ENCODE data around the gene PCDHGA8.

Gene PCDHGA8

DNA sequence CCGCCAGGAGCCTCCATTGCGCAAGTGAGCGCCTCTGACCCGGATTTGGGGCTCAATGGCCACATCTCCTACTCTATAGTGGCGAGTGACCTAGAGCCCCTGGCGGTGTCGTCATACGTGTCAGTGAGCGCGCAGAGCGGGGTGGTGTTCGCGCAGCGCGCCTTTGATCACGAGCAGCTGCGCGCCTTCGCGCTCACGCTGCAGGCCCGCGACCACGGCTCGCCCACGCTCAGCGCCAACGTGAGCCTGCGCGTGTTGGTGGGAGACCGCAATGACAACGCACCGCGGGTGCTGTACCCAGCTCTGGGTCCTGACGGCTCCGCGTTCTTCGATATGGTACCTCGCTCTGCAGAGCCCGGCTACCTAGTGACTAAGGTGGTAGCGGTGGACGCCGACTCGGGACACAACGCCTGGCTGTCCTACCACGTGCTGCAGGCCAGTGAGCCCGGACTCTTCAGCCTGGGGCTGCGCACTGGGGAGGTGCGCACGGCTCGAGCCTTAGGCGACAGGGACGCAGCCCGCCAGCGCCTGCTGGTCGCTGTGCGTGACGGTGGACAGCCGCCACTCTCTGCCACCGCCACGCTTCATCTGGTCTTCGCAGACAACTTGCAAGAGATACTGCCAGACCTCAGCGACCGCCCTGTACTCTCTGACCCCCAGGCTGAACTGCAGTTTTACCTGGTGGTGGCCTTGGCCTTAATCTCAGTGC lies 17.3 kb downstream of the PCDHGA8 start:
- TF ChIP-seq, protein P1, sequence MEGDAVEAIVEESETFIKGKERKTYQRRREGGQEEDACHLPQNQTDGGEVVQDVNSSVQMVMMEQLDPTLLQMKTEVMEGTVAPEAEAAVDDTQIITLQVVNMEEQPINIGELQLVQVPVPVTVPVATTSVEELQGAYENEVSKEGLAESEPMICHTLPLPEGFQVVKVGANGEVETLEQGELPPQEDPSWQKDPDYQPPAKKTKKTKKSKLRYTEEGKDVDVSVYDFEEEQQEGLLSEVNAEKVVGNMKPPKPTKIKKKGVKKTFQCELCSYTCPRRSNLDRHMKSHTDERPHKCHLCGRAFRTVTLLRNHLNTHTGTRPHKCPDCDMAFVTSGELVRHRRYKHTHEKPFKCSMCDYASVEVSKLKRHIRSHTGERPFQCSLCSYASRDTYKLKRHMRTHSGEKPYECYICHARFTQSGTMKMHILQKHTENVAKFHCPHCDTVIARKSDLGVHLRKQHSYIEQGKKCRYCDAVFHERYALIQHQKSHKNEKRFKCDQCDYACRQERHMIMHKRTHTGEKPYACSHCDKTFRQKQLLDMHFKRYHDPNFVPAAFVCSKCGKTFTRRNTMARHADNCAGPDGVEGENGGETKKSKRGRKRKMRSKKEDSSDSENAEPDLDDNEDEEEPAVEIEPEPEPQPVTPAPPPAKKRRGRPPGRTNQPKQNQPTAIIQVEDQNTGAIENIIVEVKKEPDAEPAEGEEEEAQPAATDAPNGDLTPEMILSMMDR (conservative IDR thresholded peaks at IDR 0.05; ENCODE audit: low read length), result no peak
- no peak for TF ChIP-seq EZH2phosphoT487 (IDR thresholded peaks at IDR 0.05; ENCODE audit: borderline replicate concordance)
- H3K4me1 ChIP-seq (ENCODE audit: insufficient read depth, low read length, poor library complexity, severe bottlenecking), result no peaks in the 10 kb centered on the region
- H3K9ac ChIP-seq (ENCODE audit: low read depth, low read length, poor library complexity, severe bottlenecking), result no peak overlapping the region
- H3K79me2 ChIP-seq (ENCODE audit: insufficient read depth, low read length), result no peaks in the 10 kb centered on the region
- no peak overlapping the region for H3K4me3 ChIP-seq (ENCODE audit: low read length, poor library complexity, severe bottlenecking)
- H2AFZ ChIP-seq (ENCODE audit: low read length), result no peak overlapping the region
- H3K9me2 ChIP-seq (replicated peaks; ENCODE audit: low read depth, low read length), result no peaks in the 10 kb centered on the region
- no peaks in the 10 kb centered on the region for H3K36me3 ChIP-seq (ENCODE audit: insufficient read depth, low read length)
- no peak overlapping the region for H3K4me2 ChIP-seq (ENCODE audit: low read depth, low read length, poor library complexity, severe bottlenecking)
- no peaks in the 10 kb centered on the region for H3K27me3 ChIP-seq (ENCODE audit: insufficient read depth, low read length, poor library complexity, severe bottlenecking)
- H3K9me3 ChIP-seq (ENCODE audit: insufficient read depth, low read depth, low read length), result no peaks in the 10 kb centered on the region
- no peaks in the 10 kb centered on the region for H4K20me1 ChIP-seq (ENCODE audit: insufficient read depth, low read length, poor library complexity, severe bottlenecking)
- no peaks in the 10 kb centered on the region for H3F3A ChIP-seq (ENCODE audit: low read depth)

DNA sequence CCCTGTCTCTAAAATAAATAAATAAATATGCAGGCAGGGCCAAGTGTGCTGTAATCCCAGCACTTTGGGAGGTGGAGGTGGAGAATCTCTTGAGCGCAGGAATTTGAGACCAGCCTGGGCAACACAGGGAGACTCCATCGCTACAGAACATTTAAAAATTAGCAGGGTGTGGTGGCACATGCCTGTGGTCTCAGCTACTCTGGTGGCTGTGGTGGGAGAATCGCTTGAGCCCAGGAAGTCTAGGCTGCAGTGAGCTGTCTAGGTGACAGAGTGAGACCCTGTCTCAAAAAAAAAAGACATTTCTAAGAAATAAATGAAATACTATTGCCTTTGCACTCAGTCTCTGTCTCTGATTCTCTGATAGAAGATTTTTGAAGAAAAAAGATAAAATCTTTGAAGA lies 19.1 kb downstream of the PCDHGA8 start:
- no peaks in the 10 kb centered on the region for H3K27me3 ChIP-seq (ENCODE audit: insufficient read depth, low read length, poor library complexity, severe bottlenecking)
- H3K9me3 ChIP-seq (ENCODE audit: insufficient read depth, low read depth, low read length), result no peaks in the 10 kb centered on the region
- no peak for TF ChIP-seq EZH2phosphoT487 (IDR thresholded peaks at IDR 0.05; ENCODE audit: borderline replicate concordance)
- TF ChIP-seq, protein P1 (conservative IDR thresholded peaks at IDR 0.05; ENCODE audit: low read length), result no peak
- no peaks in the 10 kb centered on the region for H3K36me3 ChIP-seq (ENCODE audit: insufficient read depth, low read length)
- no peaks in the 10 kb centered on the region for H3K79me2 ChIP-seq (ENCODE audit: insufficient read depth, low read length)
- no peak overlapping the region for H3K9ac ChIP-seq (ENCODE audit: low read depth, low read length, poor library complexity, severe bottlenecking)
- no peak overlapping the region for H3K4me2 ChIP-seq (ENCODE audit: low read depth, low read length, poor library complexity, severe bottlenecking)
- H3K4me3 ChIP-seq (ENCODE audit: low read length, poor library complexity, severe bottlenecking), result no peak overlapping the region
- H4K20me1 ChIP-seq (ENCODE audit: insufficient read depth, low read length, poor library complexity, severe bottlenecking), result no peaks in the 10 kb centered on the region
- H3F3A ChIP-seq (ENCODE audit: low read depth), result no peaks in the 10 kb centered on the region
- H3K9me2 ChIP-seq (replicated peaks; ENCODE audit: low read depth, low read length), result no peaks in the 10 kb centered on the region
- no peaks in the 10 kb centered on the region for H3K4me1 ChIP-seq (ENCODE audit: insufficient read depth, low read length, poor library complexity, severe bottlenecking)
- no peak overlapping the region for H2AFZ ChIP-seq (ENCODE audit: low read length)

DNA sequence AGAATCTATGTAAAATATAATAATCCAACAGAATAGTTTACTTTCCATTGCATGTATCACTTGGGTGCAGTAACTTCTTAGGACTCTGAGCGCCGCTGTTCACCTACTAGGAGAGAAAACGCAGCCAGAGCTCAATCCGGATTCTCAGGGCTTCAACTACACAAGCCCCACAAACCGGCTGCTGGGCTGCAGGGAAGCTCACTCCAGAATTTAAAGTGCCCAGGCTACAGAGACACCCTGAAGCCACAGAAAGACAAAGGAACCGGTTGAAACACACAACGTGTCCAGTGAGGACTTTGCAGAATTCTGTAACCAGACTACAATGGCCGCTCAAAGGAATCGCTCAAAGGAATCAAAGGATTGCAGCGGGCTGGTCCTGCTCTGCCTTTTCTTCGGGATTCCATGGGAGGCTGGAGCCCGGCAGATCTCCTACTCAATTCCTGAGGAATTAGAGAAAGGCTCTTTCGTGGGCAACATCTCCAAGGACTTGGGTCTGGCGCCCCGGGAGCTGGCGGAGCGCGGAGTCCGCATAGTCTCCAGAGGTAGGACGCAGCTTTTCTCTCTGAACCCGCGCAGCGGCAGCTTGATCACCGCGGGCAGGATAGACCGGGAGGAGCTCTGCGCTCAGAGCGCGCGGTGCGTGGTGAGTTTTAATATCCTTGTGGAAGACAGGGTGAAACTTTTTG lies 20.6 kb downstream of the PCDHGA8 start, which contains the start of gene PCDHGA10:
PCDHGA10 (plus strand) TSS at position 134 of the 686 bp plus-strand sequence; CDS start at position 323, 189 bp downstream.
- no peak within 1 kb of the TSS for H3K9ac ChIP-seq (ENCODE audit: low read depth, low read length, poor library complexity, severe bottlenecking)
- H3K36me3 ChIP-seq (ENCODE audit: insufficient read depth, low read length), result no peaks in the 10 kb centered on the region
- H2AFZ ChIP-seq (ENCODE audit: low read length), result peak within 1 kb of the TSS; percentile 34; the same call in 1 of the 2 replicates
- no peaks in the 10 kb centered on the region for H4K20me1 ChIP-seq (ENCODE audit: insufficient read depth, low read length, poor library complexity, severe bottlenecking)
- no peaks in the 10 kb centered on the region for H3K27me3 ChIP-seq (ENCODE audit: insufficient read depth, low read length, poor library complexity, severe bottlenecking)
- no peaks in the 10 kb centered on the region for H3F3A ChIP-seq (ENCODE audit: low read depth)
- no peaks in the 10 kb centered on the region for H3K9me3 ChIP-seq (ENCODE audit: insufficient read depth, low read depth, low read length)
- no peaks in the 10 kb centered on the region for H3K79me2 ChIP-seq (ENCODE audit: insufficient read depth, low read length)
- no peaks in the 10 kb centered on the region for H3K9me2 ChIP-seq (replicated peaks; ENCODE audit: low read depth, low read length)
- peak within 1 kb of the TSS; percentile 35 for H3K4me2 ChIP-seq (ENCODE audit: low read depth, low read length, poor library complexity, severe bottlenecking)
- no peaks in the 10 kb centered on the region for H3K4me1 ChIP-seq (ENCODE audit: insufficient read depth, low read length, poor library complexity, severe bottlenecking)
- H3K4me3 ChIP-seq (ENCODE audit: low read length, poor library complexity, severe bottlenecking), result no peak within 1 kb of the TSS
- TF ChIP-seq EZH2phosphoT487 (IDR thresholded peaks at IDR 0.05; ENCODE audit: borderline replicate concordance), result no peak
- TF ChIP-seq, protein P1 (conservative IDR thresholded peaks at IDR 0.05; ENCODE audit: low read length), result peak; percentile 72
